ENCODE measurements around the gene SEPTIN1. TPM values are rescaled to one million over a fixed set of nuclear protein-coding genes. Genes with fewer than 3 reads are reported as not detected.
A peak's percentile ranks its signal among the peaks of the same experiment; 100 is the strongest.

The SEPTIN1 gene
- polyA plus RNA-seq, 3 donors: 0.31 to 0.60 (median 0.49) TPM

DNA sequence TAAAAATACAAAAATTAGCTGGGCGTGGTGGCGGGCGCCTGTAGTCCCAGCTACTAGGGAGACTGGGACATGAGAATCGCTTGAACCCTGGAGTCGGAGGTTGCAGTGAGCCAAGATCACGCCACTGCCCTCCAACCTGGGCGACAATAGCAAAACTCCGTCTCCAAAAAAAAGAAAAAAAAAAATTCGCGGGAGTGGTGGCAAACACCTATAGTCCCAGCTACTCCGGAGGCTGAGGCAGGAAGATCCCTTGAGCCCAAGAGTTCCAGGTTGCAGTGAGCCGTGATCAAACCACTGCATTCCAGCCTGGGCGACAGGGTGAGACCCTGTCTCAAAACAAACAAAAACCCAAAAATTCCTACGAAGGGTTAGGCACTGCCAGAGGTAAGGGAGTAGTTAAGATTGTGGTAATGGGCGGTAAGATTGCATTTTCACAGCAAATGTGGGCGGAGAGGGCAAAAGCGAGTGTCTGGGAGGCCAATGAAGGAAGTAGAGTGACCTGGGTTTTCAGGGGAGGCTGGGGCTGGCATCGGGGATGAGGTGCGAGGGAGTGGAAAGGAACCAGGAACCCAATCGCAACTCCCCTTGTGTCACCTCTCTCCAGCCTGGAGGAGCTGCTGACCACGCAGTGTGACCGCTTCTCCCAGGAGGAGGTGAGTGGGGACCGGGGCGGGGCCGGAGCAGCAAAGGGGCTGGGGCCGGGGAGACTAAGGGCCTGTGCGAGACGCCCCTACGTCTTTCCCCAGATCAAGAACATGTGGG, 5.1 kb downstream of the SEPTIN1 start:
- DNase-seq: no peak
- peak overlapping the region; percentile 84 for H2AFZ ChIP-seq (ENCODE audit: insufficient read depth, low read depth, low read length, poor library complexity, severe bottlenecking)
- no peak for TF ChIP-seq CTCF (IDR thresholded peaks at IDR 0.05)

GRCh38 chr16:30376461-30376902, 5.9 kb downstream of the SEPTIN1 start:
- H3K4me2 ChIP-seq (replicated peaks; ENCODE audit: extremely low read depth, low read length, poor library complexity, severe bottlenecking): no peak overlapping the region

More for the DNA sequence above, 5.1 kb downstream of the SEPTIN1 start:
- Mint-ChIP-seq H3K4me3 (peak overlapping the region; percentile 91 to 94), H3K27ac (peak overlapping the region; percentile 99 to 100 (median 100)), H3K36me3 (no peaks in the 10 kb centered on the region), H3K9me3 (no peaks in the 10 kb centered on the region), H3K4me1 (peaks cover 22% of the 10 kb centered on the region), H3K27me3 (ENCODE audit: low read depth in 3 of 3) (peaks cover 0 to 3% (median 0%) of the 10 kb centered on the region in 3 donors)
- Histone ChIP-seq H3K9me3 (replicated peaks in 1 of 2; ENCODE audit: control insufficient read depth in 1 of 2, insufficient read depth in 1 of 2, low read length in 2 of 2) (no peaks in the 10 kb centered on the region), H4K20me1 (ENCODE audit: insufficient read depth, low read length) (no peaks in the 10 kb centered on the region), H3K79me2 (ENCODE audit: insufficient read depth, low read length) (peaks cover 7% of the 10 kb centered on the region), H3K4me2 (replicated peaks; ENCODE audit: extremely low read depth, low read length, poor library complexity, severe bottlenecking) (peak overlapping the region; percentile 78), H3K4me3 (replicated peaks in 1 of 3; ENCODE audit: low read depth in 2 of 3, low read length in 3 of 3) (peak overlapping the region; percentile 64 to 77 (median 74)), H3K27ac (ENCODE audit: low read depth in 1 of 2, low read length in 2 of 2) (peak overlapping the region; percentile 100), H3K4me1 (ENCODE audit: control insufficient read depth in 1 of 2, insufficient read depth in 2 of 2, low read length in 2 of 2) (peaks cover 25 to 35% of the 10 kb centered on the region in 2 donors), H3K27me3 (ENCODE audit: control insufficient read depth in 2 of 2, insufficient read depth in 2 of 2, low read length in 2 of 2) (no peaks in the 10 kb centered on the region), H3K36me3 (replicated peaks in 1 of 2; ENCODE audit: control insufficient read depth in 1 of 2, insufficient read depth in 2 of 2, low read length in 2 of 2) (no peaks in the 10 kb centered on the region), H3K9ac (ENCODE audit: insufficient read depth, low read length, poor library complexity, severe bottlenecking) (peak overlapping the region; percentile 99)
- intact Hi-C loops (cut with micrococcal nuclease): loop anchor here (10.0 kb wide), 2 partner anchors 278 to 338 kb away; partner anchors contain the start of genes FBRS (in 1 of the 2) and PRR14 (in 1 of the 2)
- WGBS (ENCODE audit: insufficient coverage): 50% methylated on average over 21 of the region's 29 CpGs

More at GRCh38 chr16:30376461-30376902, 5.9 kb downstream of the SEPTIN1 start:
- intact Hi-C loops (cut with micrococcal nuclease): loop anchor here (10.0 kb wide), 2 partner anchors 278 to 338 kb away; partner anchors contain the start of genes FBRS (in 1 of the 2) and PRR14 (in 1 of the 2)
- Mint-ChIP-seq H3K9me3 (no peaks in the 10 kb centered on the region), H3K36me3 (no peaks in the 10 kb centered on the region), H3K4me1 (peaks cover 24% of the 10 kb centered on the region), H3K27ac (peak overlapping the region in 5 of 7 donors; percentile 35 to 100 (median 99)), H3K27me3 (ENCODE audit: low read depth in 3 of 3) (peaks cover 0 to 5% (median 0%) of the 10 kb centered on the region in 3 donors), H3K4me3 (no peak overlapping the region)
- peaks cover 7% of the 10 kb centered on the region for H3K79me2 ChIP-seq (ENCODE audit: insufficient read depth, low read length)
- no peaks in the 10 kb centered on the region for H4K20me1 ChIP-seq (ENCODE audit: insufficient read depth, low read length)
- H3K9ac ChIP-seq (ENCODE audit: insufficient read depth, low read length, poor library complexity, severe bottlenecking): no peak overlapping the region
- no peaks in the 10 kb centered on the region for H3K27me3 ChIP-seq (ENCODE audit: control insufficient read depth in 2 of 2, insufficient read depth in 2 of 2, low read length in 2 of 2)
- no peak for TF ChIP-seq CTCF (IDR thresholded peaks at IDR 0.05)
- H3K4me3 ChIP-seq (replicated peaks in 1 of 3; ENCODE audit: low read depth in 2 of 3, low read length in 3 of 3): no peak overlapping the region
- no peak overlapping the region for H2AFZ ChIP-seq (ENCODE audit: insufficient read depth, low read depth, low read length, poor library complexity, severe bottlenecking)
- H3K4me1 ChIP-seq (ENCODE audit: control insufficient read depth in 1 of 2, insufficient read depth in 2 of 2, low read length in 2 of 2): peaks cover 27 to 33% of the 10 kb centered on the region in 2 donors
- 96% methylated on average over 4 of the region's 8 CpGs for WGBS (ENCODE audit: insufficient coverage)
- peak overlapping the region; percentile 100 for H3K27ac ChIP-seq (ENCODE audit: low read depth in 1 of 2, low read length in 2 of 2)
- peak in 1 of 3 donors; percentile 5 for DNase-seq
- no peaks in the 10 kb centered on the region for H3K36me3 ChIP-seq (replicated peaks in 1 of 2; ENCODE audit: control insufficient read depth in 1 of 2, insufficient read depth in 2 of 2, low read length in 2 of 2)
- H3K9me3 ChIP-seq (replicated peaks in 1 of 2; ENCODE audit: control insufficient read depth in 1 of 2, insufficient read depth in 1 of 2, low read length in 2 of 2): no peaks in the 10 kb centered on the region

All from CD14-positive monocyte (primary cell).